Hematopoietic multipotent progenitor cell treated with erythropoietin and hydrocortisone succinate and interleukin-3 and kit ligand, for 6 days (in vitro differentiated cells): Measurements from ENCODE around the gene JUP.

Source experiments
- DNase-seq: peaks from one replicate; pipeline ENCODE4 v3.0.0-alpha.2; 2015

The JUP gene

DNA sequence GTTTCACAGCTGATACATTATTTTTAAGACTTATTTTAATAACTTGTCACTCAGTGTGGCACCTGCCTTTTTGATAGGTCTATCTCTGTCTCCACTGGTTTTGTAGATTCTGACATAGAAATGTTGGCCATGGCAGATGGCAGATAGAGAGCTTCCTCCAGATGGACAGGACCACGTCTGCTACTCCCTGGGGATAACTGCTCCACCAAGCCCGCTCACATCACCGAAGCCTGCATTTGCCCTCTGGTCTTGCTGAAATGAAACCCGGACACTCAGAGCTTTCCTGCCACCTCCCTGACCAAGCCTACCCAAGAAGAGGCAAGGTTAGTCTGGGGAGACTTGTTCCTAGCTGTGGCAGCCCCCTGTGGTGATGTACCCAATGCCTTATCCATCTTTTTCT lies 35.6 kb downstream of the JUP start:
- no peak for DNase-seq

DNA sequence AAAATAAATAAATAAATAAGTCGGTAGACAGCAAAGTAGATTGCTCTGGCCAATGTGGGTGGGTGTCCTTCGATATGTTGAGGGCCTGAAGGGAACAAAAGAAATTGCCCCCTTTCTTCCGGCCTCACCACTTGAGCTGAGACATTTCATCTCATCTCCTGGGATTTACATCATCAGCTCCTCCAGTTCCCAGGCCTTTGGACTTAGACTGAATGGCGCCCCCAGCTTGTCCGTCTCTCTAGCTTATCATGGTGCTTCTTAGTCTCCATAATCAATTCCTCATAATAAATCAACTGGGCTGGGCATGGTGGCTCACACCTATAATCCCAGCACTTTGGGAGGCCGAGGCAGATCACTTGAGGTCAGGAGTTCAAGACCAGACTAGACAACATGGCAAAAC lies 38.2 kb downstream of the JUP start:
- DNase-seq = no peak

DNA sequence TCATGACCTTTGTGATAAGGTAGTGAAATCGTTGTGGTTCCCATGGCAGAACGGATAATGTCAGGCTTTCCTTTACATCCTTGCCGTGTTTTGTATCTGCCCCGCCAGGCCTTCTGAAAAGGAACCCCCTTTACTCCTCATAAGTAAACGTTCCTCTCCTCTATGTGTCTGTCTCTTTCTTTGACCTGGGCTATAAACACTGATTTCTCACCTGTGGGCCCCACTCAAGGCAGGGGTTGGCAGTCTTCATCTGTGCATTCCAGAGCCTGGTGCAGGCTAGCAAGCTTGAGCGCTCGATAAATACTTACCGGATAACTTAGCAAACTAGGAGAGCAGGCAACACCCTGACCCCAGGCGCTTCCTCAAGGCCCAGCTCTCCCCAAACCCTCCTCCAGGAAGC lies 44.8 kb downstream of the JUP start:
- DNase-seq = no peak

DNA sequence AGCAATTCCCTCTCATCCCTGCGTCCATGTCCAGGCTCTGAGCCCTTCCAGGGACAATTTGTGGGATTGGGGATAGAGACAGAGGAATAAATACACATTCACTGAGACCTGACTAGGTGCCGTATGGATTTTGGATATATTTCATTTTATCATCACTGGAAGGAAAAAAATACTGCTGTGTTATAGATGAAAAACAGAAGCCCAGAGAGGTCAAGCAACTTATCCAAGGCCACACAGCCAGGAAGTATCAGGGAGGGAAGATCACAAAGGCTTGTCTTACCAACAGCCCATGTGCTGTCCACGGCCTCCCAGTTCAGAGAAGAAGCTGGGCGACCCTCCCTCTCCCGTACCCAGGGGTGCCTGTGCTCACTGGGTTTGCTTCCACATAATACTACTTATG lies 46.0 kb downstream of the JUP start:
- no peak for DNase-seq

DNA sequence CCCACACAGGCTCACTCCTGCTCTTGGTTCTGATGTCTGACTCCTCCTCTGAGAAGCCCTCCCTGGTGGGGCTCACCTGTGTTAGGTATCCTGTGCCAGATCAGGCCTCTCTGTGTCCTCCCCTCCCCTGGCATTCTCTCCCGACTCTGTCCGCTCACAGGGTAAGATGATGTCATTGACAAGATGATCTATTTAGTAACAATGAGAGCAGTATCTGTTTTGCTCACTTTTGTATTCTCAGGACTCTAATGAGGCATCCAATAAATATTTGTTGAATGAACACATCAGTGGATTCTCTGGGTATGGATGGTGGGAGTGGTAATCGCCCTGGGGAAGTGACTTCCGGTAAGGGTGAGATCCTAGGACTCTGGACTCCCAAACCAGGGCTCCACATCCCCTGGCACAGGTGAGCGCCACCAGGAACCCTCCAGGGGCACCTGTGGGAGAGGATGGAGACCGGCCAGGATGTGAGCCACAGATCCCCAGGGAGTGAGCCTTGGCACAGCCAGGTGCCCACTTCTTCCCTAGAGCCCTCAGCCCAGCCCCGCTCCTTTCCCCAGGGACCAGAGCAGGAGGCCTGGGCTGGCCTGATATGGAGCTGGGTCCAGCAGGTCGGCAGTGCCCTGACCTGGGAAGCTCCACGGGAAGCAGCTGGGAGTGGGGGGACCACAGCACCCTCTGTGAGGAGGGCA lies 46.7 kb downstream of the JUP start:
- no peak for DNase-seq

DNA sequence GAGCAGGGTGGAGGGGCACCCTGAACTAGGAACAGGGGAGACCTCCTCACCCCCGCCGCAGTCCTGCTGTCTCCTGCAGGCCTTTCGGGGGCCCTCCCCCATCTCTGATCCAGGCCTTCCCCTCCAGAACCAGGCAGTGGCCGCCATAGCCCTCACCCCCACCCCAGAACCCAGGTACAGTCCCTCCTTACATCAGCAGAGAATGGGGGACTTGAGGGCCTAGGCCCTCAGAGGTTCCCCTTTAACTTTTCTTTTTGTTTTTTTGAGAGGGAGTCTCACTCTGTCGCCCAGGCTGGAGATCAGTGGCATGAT lies 47.8 kb downstream of the JUP start:
- no peak for DNase-seq

DNA sequence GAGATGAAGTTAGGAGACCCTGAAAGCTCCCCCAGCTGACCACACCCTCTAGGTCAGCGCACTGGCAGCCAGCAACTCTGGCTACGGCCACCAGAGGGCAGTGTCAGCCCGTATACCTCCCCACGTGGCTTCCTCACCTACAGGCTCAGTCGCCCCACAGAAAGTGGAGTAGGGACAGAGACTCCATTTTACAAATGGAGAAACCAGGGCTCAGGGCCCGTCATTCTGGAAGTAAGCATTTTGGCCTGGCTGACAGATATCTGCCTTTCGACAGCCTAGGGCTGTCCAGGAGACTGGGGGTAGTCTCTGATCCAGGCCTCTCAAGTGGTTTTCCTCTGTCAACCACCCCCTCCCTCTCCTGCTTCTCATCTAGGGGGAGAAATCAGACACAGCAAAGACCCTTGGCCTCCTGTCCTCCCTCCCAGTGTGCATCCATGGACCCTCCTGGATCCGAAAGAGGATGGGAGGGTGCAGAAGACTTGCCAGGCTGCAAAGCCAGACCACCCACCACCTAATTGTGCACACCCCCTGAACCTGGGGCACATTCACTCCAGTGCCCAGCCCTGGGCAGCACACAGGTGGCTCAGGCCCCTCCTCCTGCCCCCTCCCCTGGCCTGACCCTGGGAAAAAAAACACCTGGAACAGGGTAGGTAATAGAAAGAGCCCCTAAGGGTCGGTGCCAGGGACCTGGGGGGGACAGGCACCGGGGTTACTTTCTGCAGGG lies 48.3 kb downstream of the JUP start:
- DNase-seq = peak; percentile 90

DNA sequence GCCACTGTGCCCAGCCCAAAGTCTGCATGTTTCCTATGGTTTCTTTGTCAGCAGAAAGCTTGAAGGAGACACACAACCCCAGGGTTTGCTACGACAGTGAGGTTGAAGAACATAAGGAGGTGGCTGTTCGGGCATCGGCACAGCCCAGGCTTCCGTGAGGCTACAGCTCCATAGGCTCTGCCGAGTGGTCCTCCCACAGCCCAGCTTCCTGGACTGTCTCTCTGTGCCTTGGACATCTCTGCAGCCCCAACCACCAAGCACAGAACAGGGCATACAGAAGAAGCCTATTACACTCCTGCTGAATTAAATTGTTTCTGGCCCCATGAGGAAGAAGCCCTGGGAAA lies 48.9 kb downstream of the JUP start:
- no peak for DNase-seq

DNA sequence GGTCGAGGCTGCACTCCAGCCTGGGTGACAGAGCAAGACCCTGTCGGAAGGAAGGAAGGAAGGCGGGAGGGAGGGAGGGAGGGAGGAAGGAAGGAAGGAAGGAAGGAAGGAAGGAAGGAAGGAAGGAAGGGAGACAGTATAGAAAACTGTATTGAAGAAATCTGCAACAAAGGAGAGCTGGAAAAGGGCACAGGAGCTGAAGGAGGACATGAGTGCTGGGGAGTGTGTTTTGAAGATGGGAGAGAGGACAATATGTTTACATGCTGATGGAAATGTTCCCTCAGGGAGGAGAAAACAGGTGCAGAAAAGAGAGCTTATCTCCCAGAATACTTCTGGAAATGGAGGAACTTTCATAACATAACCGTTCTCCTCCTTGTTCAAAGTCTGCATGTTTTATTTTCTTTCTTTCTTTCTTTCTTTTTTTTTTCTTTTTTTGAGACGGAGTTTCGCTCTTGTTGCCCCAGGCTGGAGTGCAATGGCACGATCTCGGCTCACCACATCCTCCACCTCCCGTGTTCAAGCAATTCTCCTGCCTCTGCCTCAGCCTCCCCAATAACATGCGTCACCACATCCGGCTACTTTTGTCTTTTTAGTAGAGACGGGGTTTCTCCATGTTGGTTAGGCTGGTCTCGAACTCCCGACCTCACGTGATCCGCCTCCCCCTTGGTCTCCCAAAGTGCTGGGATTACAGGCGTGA lies 49.4 kb downstream of the JUP start:
- DNase-seq = no peak

DNA sequence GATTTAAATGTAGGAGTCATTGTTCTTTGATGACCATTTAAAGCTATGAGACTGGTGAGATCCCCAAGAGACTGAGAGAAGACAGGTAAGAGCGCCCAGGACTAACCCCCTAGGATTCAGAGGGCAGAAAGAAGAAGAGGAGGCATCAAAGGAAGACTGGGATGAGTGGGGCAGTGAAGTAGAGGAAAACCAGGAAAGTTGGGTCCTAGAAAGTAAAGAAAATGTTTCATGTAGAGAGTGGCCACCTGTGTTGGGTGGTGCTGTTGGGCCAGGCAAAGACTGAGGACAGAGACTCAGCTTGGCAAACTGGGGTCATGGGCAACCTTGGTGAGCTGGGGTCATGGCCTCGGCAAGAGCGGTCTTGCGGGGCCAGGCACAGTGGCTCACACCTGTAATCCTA lies 50.8 kb downstream of the JUP start:
- DNase-seq = no peak

DNA sequence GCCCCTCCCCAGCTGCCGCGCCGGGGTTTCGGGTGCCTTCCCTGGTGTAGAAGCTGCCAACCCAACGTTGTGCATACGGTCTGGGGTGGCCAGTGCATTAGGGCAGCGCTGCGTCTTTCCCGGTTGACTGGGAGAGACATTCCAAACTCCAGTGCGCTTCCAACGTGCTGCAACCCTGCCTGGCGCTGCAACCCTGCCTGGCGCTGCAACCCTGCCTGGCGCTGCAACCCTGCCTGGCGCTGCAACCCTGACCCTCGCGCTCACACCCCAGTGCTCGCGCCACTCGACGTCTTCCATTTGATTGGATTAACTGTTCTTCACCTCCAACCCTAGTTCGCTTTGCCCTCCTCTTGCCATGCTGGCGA lies 51.6 kb downstream of the JUP start:
- no peak for DNase-seq

DNA sequence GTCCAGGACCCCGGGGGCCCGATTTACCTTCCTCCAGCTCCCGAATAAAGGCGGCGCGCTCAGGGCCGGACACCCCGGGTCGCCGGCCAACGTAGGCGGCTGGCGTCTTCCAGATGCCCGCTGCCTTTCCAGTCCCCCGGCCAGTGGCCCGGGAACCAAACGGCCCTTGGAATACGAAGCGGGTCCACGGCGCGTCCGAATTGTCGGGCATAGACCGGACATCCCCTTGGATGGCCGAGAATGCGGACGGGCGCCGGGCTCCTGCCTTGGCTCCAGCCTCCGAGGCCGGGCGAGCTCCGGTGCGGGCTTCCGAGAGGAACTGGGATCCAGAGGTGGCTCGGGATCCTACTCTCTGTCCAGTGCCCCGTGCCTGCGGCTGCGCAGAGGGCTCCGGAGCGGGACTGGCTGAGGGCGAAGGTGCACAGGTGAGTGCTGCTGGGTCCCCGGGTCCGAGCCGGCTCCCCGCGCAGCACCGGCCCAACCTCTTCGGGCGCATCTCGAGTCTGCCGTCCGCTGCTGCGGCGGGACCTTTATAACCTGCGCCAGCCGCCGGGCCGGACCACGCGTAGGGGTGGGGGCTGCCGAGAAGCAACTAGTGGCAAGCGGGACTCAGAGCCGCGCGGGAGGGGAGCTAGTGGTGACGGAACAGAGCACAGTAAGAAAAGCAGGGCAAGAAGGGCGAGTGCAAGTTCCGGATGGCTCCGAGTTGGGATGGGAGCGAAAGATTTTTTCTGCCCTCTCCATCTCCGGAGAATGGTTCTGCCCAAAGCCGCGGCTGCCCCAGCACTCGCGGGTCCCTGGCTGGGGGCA lies 52.2 kb downstream of the JUP start, which contains the start of gene HAP1:
Gene HAP1, minus strand, starts transcription at position 505 of the 810 bp plus-strand sequence. Its CDS starts 9 bp downstream, at position 496.
- peak; percentile 15 for DNase-seq

DNA sequence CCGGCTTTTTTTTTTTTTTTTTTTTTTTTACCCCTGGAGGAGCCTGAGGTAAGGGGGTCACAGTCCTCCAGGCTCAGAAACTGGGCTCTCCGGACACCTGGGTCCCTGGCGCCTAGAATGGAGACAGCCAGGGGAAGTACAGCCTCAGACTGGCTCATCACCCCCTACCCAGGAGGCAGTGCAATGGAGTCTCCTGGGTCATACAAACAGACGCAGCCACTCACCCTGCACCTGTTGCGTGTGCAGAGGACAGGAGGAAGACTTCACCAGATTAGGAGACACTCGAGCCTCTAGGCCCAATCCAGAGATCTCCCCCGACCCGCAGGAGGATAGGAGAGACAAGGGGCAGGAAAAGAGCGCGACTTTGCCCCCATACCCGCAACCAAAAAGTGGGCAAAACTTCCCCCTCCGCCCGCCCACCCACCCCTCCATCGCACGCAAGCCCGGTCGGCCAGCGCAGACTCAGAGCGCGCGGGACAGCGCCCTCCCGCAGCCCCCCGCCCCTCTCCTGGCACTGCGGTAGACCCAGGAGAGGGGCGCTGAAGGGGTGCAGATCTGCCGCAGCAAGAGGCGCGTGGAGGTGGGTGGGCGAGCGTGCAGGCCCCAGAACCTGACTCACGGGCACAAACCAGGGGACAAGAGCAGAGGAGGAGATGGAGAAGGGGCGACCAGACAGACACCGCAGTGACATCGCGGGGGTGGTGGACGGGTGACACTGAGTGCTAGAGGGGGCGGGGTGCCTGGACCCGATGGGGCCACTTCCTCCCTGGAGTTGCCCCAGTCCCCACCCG lies 53.0 kb downstream of the JUP start:
- DNase-seq = no peak

DNA sequence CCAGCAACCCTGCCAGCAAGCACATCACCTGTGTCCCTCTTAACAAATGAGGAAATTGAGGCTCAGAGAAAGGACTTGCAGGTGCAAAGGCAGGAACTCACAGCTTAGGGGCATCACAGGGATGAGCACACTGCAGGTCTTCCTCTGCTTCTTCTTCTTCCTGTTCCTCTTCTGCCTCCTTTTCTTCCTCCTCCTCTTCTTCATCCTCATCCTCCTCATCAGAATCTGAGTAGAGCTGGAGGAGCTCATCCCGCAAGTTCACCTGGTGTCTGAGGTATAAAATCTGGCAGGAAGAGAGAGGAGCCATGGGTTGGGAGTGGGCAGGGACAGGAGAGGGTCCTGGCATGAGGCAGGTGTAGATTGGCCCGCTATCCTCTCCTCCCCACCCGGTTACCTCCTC lies 54.7 kb downstream of the JUP start:
- no peak for DNase-seq

DNA sequence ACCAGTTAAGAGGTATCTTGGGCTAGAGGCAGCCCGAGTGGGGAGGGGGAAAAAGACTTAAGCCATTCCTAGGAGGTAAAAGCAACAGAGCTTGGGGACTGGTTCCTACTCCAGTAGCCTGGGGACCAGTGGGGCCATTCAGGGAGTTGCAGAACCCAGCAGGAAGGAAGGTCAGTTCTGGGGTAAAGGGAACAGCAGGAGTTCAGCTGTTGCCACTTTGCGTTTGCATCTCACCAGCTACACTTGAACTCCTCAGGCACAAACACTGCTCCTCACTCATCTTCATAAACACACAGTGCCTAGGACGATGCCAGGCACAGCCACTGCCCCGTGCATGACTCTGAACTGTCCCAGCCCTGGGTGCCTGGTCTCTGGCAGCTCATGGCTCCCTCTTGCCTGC lies 56.0 kb downstream of the JUP start:
- no peak for DNase-seq

DNA sequence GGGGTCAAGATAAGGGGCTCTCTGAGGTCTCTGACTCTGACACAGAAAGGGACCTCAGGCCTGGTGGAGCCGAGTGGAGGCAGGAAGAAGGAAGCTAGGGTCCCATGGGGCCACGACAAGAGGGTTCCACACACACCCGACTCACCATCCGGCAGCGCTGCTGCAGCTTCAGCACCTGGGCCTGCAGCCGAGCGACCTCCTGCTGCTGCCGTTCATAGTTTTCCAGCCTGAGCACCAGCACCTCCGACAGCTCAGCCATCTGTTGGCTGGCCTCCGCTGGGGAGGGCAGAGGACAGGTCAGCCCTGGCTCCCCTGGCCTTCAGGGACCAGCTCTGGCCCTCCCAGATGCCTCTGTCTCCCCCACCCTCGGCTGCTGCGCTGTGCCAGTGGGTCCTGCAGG lies 58.5 kb downstream of the JUP start:
- DNase-seq = no peak

DNA sequence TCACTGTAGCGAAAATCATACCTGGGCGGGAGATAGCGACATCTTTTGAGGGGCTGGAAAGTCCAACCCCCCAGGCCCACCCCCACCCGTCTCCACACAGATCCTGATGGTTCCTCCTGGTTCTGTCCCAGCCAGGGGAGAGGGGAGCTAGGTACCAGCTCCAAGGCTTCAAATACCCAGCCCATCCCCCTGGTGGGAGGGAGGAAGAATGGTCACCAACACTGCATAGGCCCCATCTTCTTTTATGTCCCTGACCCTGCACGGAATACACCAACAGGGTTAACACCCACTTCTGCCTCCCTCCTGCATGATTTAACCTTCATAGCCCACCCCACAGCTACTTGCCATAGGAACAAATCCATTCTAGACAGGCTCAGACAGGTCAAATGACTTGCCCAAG lies 61.4 kb downstream of the JUP start:
- no peak for DNase-seq

DNA sequence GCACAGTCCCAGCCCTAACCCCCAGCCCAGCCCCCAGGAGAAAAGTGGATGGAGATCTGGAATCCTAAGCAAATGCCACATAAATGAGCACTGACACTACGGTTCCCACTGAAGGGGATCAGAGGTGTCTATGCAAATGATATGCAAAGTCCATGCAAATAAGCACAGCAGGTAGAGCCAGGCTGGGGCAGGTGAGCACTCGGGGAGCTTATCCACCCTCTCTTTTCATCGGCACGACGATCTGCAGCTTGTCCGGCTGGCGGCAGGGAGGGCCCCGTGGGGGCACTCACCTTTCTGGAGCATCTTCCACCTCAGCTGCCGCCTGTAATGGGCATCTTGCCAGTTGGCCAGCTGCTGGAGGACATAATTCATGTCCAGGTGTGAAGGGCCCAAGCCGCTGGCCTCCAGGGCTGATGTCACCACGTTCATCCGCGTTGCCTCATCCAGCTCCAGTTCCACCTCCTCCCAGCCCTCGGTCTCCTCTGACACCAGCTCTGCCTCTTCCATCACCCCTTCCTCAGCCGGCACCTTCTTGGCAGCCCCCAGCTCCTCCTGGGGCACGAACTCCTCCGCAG lies 61.9 kb downstream of the JUP start:
- no peak for DNase-seq

DNA sequence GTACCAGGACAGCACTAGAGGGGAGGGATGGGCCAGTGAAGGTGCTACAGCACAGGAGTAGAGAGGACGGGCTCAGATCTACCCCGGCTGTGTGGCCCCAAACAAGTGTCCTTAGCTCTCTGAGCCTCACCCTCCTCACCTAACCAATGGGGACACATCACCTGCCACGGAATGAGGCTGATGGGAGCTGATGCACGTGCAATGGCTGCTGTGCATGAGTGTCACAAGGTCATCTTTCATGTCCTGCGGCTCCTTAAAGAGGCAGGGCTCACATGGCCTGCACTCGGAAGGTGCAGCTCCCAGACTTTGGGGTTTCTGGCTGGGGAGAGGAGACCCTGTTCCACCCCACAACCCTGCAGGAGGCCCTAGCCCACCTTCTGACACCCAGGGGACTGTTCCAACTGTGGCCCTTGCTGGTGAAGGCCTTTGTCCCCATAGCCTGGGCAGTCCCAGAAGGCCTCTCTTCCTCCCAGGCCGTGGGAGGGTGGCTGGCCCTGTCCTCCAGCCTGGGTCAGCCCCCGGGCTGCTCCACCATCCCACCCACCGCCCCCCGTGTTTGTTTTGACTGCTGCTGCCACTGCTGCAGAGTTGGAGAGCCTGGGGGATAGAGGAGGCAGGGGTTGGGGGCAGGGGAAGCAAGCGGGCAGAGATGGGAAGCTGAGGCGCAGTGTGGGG lies 62.6 kb downstream of the JUP start:
- no peak for DNase-seq

DNA sequence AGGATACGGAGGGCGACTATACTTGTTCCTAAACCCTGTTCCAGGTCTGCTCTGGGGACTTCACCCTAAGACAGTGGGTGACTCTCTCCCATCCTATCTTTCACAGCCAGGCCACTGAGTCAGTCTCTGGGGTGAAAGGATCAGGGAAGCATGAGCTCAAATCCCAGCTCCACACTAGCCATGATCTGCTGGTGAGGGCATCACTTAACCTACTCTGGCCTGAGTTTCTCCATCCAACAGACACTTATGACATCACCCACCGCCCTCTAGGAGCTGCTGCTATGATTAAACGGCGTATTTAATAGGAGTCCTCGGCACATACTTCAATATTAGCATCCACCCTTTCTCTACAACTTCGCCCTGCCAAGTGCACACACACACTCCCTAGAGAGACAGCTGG lies 64.3 kb downstream of the JUP start:
- DNase-seq = no peak

DNA sequence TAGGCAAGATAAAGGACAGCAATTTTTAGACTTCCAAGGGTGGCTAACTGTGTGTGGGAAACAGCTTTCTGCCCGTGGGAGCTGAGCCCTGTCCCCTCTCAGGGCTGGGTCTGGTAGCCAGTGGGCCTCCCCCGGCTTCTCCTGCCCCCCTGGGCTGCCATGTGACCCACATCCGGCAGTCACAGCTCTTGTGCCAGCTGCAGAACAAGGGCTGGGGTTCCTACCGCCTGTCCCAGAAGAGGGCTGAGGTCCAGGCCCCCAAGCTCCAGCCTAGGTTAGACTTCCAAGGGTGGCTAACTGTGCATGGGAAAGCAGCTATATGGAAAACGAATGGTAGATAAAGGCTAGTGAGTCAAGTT lies 68.2 kb downstream of the JUP start:
- no peak for DNase-seq
